HG03060 (cell line): ENCODE results near the gene ARGLU1.
A peak's percentile ranks its signal among the peaks of the same experiment; 100 is the strongest.
"Not testable (repeated sequence)": the region's sequence is repeated elsewhere in the genome, so short reads cannot be mapped to it uniquely, and the experiment has no call there.

Experiments
- ATAC-seq: cut with Tn5 transposase; IDR thresholded peaks from one replicate; pipeline ENCODE4 v1.9.1; 2021; ENCODE audit warnings: low read depth, moderate number of reproducible peaks; ENCODE audit not compliant: unreplicated experiment

The ARGLU1 gene, protein sequence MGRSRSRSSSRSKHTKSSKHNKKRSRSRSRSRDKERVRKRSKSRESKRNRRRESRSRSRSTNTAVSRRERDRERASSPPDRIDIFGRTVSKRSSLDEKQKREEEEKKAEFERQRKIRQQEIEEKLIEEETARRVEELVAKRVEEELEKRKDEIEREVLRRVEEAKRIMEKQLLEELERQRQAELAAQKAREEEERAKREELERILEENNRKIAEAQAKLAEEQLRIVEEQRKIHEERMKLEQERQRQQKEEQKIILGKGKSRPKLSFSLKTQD

DNA sequence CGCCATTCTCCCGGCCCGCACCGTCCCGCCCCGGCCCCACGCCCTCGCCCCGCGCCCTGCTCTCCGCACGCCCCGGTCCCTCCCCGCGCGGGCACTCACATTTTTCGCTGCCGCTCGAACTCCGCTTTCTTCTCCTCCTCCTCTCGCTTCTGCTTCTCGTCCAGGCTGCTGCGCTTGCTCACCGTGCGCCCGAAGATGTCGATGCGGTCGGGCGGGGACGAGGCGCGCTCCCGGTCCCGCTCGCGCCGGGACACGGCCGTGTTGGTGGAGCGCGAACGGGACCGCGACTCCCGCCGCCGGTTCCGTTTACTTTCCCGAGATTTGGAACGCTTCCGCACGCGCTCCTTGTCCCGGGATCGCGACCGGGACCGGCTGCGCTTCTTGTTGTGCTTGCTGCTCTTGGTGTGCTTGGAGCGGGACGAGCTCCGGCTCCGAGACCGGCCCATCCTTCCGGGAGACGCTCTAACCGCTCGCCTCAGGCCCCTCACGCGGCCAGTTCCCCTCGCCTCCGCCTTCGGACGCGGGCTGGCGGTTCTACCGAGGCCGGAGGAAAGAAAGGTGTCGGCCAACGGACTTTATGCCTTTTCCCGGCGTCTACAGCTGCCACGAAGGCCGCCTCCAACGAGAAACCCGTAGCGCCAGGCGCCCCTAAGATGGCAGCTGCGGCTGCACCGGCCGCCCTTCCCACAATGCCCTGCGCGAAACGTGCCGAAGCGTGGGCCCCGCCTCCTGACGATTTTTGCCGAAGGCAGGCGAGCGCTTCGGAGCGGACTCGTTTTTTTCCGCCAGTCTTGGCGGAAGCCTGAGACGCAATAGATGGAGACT lies at the start of gene ARGLU1:
Gene ARGLU1 (minus strand): TSS at position 664 of the 825 bp plus-strand sequence. CDS start 218 bp downstream, at position 446.
- peak; percentile 59 for ATAC-seq

- no peak for ATAC-seq
Observed at GRCh38 chr13:106617561-106617960, 49.6 kb upstream of the ARGLU1 start.

GRCh38 chr13:106616729-106617128 lies 48.8 kb upstream of the ARGLU1 start:
- no peak for ATAC-seq

GRCh38 chr13:106614874-106615273 lies 46.9 kb upstream of the ARGLU1 start:
- ATAC-seq = no peak

- no peak for ATAC-seq
Observed at GRCh38 chr13:106612688-106613087, 44.8 kb upstream of the ARGLU1 start.

DNA sequence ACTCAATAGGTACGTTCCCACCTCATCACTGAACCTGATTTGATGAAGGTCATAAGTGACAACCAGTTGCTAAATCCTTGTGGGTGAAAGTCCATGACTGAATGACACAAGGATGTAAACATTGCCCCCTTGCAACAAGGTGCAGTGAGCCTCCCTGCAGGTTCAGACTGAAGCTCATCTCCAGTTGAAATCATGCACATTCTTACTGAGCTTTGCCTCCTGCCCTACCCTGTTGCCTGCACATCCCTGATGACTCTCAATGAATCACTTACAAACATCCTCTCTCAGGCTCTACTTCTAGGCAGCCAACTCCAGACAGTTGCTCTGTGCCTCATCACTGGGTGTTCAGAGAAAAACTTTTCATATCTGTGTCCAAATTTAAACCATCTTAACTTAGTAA lies 42.5 kb upstream of the ARGLU1 start:
- no peak for ATAC-seq

- no peak for ATAC-seq
Observed at GRCh38 chr13:106609116-106609515, 41.2 kb upstream of the ARGLU1 start.

DNA sequence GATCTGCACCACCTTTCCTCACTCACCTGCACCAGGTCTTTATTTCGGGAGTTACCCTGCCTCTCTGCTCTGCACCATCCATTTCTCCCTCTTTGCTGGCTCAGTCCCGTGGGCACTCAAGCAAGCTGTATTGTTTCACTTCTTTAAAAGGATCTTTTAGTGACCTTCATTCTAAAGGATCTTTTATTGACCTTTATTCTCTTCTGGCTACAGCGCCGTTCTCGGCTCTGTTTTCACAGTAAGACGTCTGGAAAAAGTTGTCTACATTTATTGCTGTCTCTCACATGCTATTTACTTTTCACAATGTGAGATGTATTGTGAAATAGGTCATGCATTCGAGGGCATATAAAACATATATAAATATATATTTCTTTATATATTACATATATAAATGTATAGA lies 35.6 kb upstream of the ARGLU1 start:
- ATAC-seq = no peak

DNA sequence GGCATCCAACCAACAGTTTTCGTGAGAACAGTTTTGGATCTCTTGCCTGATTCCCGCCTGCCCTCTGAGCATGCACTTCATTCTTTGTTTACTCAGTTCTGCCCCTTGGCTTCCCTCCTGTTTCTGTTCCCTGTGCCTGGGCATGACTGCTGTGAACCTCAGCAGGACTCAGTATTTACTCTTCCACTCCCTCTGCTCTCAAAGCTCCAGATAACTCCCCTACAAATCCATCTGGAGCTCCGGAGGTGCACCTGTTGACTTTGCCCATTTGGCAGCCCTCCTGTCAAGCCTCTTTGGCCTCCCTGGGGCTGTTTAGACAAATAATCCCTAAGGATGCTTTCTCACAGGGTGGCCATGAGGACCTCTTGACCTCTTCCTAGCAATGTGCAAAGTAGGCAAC lies 34.2 kb upstream of the ARGLU1 start:
- no peak for ATAC-seq

DNA sequence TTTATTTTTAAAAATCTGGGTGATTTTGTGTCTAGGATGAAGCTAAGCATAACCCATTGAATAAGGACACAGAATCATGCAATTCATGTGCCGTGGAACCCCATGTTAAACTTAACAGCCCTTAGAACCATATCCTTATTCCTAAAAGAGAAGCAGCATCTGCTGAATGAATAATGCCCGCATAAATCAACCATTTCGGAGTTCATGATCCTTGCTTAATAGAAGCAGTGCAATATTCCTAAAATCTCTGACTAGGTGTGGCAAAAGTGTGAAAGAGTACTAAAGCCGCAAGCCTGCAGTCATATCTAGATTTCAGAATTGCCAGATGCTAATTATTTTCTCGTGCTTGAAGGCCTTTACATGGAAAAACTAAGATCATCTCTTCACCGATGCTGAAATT lies 33.6 kb upstream of the ARGLU1 start:
- no peak for ATAC-seq

DNA sequence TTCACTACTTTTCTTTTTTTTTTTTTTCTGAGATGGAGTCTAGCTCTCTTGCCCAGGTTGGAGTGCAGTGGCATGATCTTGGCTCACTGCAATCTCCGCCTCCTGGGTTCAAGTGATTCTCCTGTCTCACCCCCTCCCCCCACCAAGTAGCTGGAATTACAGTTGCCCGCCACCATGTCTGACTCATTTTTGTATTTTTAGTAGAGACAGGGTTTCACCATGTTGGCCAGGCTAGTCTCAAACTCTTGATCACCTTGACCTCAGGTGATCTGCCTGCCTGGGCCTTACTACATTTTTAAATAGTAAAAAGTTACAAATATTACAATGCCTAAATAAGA lies 32.8 kb upstream of the ARGLU1 start:
- ATAC-seq = not testable (repeated sequence)

DNA sequence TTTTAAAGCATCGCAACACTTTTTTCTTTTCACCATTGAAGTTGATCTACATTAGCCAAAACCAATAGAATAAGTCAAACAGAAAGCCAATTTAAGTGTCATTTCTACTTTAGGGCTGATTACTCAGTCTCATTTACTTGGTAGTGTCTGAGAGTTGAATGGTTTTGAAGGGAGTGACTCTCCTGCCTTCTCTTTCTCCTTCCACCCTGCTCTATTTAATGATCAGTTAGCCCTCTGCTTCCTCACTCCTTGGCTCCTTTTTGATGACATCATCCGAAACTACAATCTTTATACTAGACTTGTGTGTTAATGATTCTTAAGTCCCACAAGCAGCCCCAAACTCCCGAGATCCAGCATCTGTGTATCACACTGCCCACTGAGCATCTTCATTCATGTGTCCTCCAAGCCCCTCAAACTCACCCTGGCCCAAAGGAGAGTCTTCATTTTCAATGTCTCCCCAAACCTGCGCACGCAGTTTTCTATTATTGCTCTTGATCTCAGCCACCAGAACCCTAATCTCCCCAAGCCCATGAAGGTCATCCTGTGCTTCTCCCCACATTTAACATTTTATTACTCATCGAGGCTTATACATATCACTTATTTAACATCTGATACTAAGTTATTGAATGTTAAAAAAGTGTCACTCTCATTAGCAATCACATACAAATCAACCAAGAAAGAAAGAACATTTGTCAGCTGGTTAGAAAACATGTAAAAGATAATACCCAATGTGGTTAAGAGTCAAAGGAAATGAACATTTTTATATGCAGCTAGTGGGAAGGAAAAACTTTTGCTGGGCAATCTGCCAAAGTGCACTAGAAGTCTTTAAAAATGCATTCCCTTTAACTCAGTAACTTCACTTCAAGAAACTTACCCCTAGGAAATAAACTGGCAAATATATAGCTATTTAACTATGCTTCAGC lies 32.2 kb upstream of the ARGLU1 start:
- ATAC-seq = no peak

DNA sequence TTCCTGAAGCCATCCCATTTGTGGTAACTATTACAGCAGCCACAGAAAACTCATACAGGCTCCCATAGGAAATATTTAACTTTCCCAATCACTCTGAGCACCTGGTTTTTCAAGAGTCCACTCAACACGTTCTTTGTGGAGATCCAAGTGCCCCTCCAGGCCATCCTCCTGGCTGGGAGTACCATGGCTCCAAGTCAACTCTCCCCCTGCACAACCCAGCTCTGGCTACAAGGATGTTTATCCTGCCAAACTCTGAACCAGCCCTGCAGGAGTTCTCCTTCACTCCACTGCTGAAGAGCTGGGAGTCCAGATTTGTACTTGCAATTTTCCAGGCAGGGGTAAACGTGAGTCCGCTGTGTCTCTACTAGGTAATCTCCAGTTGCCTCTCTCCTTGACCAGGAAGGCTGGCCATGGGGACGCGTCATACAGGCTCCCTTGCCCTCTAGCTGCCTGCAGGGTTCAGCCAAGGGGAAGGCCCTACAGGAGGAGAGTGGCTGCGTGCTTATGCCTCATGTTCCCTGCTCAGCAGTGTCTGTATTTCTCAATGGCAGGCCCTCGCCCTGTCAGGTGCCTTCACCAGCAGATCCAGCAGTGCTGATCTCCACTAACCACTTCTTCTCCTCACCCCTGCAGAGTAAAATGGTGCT lies 29.9 kb upstream of the ARGLU1 start:
- ATAC-seq = no peak

DNA sequence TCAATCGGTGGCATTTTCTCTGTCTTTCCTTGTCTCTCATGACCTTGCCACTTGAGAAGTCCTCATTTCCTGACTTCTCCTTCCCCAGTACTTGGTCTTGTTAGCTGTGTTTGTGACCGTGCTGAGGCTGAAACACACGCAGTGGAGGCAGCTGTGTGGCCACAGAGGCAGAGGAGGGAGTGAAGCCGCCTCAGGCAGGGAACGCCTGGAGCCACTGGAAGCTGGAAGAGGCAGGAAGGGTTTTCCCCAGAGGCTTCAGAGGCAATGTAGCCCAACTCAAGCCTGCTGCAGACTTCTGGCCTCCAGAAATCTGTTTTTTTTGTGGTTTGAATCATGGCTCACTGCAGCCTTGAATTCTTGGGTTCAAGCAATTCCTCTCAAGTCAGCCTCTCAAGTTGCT lies 29.2 kb upstream of the ARGLU1 start:
- ATAC-seq = no peak

DNA sequence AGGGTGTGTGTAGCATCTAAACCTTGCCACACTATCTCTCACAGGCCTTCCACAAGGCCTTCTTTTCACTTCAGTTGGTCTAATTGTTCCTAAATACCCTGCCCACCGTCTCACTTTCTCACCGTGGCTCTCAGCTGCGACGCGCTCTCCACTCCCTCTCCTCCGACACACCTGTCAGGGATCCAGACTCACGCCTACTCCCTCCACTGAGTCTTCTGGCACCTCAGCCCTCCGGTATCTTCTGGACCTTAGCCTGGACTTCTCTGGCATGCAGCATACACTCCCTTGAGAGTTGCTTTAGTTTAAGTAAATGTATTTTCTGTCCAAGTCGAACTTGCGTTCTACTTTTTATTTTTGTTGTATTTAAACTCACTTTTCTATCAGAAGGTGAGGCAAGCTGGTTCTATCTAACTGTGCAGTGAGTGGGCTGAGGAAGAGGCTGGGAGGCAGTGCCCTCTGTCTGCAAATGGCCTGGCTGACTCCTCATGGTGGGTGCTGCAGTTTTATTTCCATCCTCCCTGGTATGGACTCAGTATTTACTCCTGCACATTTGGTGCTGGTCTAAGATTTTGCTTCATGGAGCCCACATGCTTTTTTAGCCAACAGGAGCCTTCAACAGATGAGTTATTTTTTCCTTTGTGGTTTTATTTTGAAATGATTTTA lies 28.5 kb upstream of the ARGLU1 start:
- ATAC-seq = no peak

- no peak for ATAC-seq
Observed at GRCh38 chr13:106595625-106596024, 27.7 kb upstream of the ARGLU1 start.

DNA sequence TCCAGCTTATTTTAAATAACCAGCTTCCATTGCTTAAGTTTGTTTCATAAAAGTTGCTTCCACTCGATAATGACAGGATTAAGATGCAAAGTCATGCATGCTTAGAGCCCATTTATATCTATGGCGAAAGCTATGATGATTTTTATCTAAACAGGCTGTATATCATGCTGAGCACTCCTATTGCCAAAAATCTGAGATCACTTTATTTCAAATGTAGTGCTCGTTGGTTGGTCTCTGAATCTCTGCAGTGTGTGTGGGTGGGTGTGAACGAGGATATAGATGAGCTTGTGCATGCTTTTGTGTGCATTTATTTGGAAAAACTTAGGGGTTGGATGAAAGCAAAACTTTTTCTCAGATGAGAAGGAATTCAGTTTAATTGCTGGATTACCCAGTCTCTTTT lies 27.0 kb upstream of the ARGLU1 start:
- no peak for ATAC-seq

GRCh38 chr13:106593132-106593531 lies 25.2 kb upstream of the ARGLU1 start:
- no peak for ATAC-seq

- no peak for ATAC-seq
Observed at GRCh38 chr13:106591299-106591698, 23.4 kb upstream of the ARGLU1 start.

- no peak for ATAC-seq
Observed at GRCh38 chr13:106589716-106590115, 21.8 kb upstream of the ARGLU1 start.
